Colon (tissue), 2 donors: ENCODE data around the gene TMEM181.
"Not testable (repeated sequence)": the region's sequence is repeated elsewhere in the genome, so short reads cannot be mapped to it uniquely, and the experiment has no call there.

Source experiments
- FAIRE-seq: peaks from 2 replicates; lab custom pipeline; 2012; peaks lifted over from hg19 to GRCh38; lab: Jason Lieb, UNC
- donor health status: control.
- donor health status: control.

The TMEM181 gene

GRCh38 chr6:158663625-158664165 lies 103.8 kb downstream of the TMEM181 start:
- FAIRE-seq = no peak

DNA sequence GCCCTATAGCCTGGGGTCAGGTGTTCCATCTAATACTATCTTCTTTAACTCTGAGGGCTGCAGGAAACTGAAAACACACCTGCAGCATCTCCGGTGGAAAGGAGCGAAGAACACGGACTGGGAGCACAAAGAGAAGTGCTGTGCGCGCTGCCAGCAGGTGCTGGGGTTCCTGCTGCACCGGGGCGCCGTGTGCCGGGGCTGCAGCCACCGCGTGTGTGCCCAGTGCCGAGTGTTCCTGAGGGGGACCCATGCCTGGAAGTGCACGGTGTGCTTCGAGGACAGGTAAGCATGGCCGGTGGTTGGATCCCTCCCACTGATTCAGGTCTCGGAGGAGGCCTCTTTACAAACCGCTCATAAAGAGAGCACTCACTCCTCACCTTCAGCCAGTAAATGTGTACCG lies 105.4 kb downstream of the TMEM181 start:
- FAIRE-seq = no peak

DNA sequence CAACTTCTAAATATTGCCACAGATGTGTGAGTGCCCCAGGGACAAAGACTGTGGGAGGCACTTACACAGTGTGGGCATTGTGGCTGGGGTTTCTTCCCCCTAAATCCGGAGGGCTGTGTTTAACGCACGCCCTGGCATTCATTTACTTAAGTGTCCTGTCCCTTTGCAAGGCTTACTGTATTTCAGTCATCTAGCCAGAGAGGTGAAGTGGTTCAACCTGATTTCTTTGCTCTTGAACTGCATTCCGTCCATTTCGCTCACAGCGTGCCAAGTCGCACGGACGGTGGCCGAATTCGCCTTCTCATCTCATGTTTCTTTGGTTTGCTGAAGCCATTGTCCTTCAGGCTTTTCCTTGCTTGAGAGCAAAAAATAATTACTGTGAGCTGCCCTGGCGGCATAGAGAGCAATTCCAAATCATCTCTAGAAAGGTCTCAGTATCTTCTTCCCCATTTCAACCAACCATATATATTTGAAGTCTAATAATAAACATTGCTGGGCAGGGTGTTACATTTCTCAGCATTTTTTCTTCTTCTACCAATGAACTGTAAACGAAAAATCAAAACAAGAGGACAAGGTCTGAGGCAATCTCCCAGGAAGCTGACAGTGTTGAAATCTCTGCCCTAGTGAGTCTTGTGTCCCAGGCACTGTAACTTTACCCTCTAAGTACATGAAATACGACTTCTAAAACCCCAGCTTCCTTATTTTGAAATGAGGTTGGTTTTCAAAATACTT lies 106.9 kb downstream of the TMEM181 start:
- FAIRE-seq = no peak

GRCh38 chr6:158667360-158667981 lies 107.6 kb downstream of the TMEM181 start:
- FAIRE-seq = no peak

DNA sequence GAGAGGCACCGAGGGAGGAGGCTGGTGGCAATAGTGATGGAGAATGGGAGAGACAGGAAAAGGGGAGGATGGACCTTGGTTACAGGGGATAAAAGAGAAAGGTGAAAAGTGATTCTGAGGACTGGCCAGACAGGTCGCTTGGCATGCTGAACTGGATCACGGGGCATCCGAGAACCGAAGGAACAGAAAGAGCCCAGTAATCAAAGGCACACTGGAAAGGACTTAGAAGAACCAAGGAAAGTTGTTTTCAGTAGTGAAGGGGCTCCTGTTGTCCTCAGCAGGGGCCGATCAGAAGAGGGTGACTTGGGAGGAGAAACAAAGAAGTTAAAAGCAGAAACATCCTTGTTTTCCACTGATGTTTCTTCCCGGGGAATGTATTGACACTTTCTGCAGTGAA lies 108.8 kb downstream of the TMEM181 start:
- no peak for FAIRE-seq

DNA sequence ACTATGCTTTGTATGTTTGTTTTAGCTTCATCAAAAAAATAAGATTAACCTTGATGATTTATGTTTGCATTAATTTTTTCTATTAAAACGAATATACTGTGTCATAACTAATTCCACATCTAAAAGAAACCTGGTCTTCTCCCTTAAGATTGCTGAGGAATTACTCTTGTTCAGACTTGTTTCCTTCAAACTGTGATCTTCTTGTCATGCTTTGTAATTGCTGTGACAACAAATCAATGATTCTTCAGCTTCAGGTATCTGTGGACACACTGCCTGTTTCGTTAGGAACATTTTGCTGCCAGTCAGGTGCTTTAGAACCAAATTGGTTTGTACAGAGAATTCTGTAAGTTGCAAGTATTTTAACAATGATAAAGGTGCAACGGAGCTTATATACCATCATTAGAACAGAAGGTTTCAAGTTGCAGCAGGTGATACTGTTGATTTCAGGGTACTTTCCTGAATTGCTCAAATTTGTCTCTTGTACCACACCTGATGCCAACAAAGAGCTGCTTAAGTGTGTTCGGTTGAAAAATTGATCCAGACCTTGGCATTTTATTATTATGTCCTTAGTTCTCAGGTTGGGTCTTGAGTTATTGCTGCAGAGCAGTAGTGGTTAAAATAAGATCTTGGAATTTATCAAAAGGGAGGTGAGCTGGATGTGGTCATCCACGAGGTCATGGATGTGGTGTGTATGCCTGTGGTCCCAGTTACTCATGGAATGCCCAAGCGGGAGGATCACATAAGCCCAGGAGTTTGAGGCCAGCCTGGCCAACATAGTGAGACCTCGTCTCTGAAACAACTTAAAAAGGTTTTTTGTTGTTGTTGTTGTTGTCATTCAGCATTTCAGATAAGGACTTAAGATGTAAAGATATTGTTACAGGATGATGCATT lies 109.5 kb downstream of the TMEM181 start:
- no peak for FAIRE-seq

DNA sequence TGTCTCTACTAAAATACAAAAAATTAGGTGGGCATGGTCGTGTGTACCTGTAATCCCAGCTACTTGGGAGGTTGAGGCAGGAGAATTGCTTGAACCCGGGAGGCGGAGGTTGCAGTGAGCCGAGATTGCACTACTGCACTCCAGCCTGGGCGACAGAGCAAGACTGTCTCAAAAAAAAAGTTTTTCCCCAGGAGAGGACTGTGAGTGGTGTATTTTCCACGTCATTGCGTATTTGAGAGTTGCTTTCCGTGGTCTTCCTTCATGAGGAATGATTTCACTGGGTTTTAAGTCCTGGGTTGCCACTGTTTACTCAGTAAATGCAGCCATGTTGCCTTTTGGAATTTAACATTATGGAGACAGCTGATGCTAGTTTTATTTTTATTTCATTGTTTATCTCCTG lies 112.2 kb downstream of the TMEM181 start:
- FAIRE-seq = not testable (repeated sequence)

- no peak for FAIRE-seq
These were observed 112.8 kb downstream of the TMEM181 start for GRCh38 chr6:158672726-158673125.

DNA sequence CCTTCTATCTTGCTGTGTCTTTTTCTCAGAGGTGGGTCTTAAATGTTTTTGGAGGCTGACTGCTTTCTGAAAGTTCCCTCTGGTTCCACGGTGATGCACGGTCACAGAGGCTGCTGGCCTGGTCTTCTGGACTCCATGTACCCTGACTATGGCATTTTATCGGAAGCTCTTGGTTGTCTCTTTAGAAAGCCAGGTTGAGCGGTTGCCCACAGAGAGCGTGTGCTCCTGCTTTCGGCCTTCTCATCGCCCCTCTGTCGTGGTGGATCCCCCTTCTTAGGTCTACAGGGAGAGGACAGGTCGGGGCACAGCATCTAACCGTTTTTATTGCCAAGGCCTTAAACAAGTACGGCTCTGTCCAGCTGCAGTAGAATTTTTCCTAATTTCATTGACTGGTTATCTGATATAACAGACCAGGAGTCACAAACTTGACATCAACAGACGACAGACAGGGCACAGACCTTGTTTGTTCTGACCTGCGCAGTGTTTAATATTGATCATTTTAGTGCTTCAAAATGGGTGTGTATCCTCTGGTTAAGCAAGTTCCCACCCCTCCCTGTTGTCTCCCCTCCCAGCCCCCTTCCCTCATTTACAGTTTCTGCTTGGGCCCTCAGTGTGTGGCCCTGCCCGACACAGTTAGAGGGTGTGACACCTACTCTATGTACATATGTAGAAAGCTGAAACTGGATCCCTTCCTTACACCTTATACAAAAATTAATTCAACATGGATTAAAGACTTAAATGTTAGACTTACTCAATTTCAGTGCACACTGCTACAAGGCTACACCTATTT lies 114.6 kb downstream of the TMEM181 start:
- FAIRE-seq = no peak

GRCh38 chr6:158677094-158677493 lies 117.2 kb downstream of the TMEM181 start:
- not testable (repeated sequence) for FAIRE-seq

- no peak for FAIRE-seq
These were observed 118.2 kb downstream of the TMEM181 start for GRCh38 chr6:158677906-158678578.

- FAIRE-seq = no peak
These were observed 120.1 kb downstream of the TMEM181 start for GRCh38 chr6:158680015-158680414.

- no peak for FAIRE-seq
These were observed 120.6 kb downstream of the TMEM181 start for GRCh38 chr6:158680481-158680880.

GRCh38 chr6:158684311-158684710 lies 124.4 kb downstream of the TMEM181 start:
- FAIRE-seq = no peak

DNA sequence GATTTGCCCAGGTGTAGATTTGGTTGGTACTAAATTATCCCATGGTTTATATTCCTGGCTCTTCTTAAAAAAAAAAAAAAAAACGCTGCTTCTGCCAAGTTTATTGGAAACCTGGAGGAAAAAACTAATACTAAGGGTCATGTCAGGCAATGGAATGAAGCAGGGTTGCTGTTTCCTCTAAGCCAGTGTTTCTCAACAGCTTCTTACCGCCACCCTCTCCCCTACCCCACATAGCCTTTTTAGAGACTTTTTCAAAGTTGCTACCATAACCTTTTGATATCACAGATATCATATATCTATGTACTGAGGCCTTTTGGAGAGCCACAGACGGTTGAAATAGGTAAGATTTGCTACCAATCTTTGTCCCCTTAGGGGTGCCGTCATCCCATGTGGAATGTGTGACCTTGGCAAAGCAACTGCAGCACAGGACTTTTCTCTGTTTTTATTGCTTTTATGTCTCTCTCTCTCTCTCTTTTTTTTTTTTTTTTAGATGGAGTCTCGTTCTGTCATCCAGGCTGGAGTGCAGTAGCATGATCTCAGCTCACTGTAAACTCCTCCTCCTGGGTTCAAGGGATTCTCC lies 124.9 kb downstream of the TMEM181 start:
- FAIRE-seq = no peak
